ENCODE results near the gene MAML3.

Gene MAML3

DNA sequence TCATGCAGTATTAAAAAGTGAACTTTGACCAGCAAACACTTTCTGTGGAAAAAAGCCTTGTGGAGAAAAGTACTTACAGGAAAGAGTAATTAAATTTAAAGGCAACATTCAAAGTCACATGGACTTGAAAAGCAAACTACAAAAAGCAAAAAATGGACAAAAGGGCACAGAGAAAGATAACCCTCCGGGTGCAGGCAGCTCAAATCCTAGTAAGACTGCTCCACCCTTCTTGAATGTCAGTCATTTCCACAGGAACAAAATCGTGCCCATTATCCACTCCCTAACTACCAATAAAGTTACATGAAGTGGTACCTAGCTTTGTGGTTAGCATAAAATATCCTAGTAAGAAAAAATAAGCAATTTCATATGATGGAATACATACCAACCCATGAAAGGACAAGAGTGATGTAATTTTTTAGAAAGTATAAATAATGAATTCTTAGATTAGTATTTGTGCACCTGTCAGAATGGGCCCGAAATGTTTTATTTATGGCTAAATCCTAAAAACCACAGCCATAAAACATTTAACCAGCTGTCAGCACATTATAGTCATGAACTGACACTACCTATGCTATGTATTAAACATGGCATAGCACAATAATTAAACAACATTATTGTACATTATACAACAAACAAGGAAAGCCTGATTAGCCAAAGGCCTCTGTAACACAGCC, 43.3 kb downstream of the MAML3 start:
- DNase-seq (ENCODE audit: insufficient read length, low spot score) (no peak), FAIRE-seq (peak; percentile 32)
- TF ChIP-seq, protein P1, sequence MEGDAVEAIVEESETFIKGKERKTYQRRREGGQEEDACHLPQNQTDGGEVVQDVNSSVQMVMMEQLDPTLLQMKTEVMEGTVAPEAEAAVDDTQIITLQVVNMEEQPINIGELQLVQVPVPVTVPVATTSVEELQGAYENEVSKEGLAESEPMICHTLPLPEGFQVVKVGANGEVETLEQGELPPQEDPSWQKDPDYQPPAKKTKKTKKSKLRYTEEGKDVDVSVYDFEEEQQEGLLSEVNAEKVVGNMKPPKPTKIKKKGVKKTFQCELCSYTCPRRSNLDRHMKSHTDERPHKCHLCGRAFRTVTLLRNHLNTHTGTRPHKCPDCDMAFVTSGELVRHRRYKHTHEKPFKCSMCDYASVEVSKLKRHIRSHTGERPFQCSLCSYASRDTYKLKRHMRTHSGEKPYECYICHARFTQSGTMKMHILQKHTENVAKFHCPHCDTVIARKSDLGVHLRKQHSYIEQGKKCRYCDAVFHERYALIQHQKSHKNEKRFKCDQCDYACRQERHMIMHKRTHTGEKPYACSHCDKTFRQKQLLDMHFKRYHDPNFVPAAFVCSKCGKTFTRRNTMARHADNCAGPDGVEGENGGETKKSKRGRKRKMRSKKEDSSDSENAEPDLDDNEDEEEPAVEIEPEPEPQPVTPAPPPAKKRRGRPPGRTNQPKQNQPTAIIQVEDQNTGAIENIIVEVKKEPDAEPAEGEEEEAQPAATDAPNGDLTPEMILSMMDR (IDR thresholded peaks at IDR 0.05; ENCODE audit: insufficient read depth, missing control alignments): no peak

DNA sequence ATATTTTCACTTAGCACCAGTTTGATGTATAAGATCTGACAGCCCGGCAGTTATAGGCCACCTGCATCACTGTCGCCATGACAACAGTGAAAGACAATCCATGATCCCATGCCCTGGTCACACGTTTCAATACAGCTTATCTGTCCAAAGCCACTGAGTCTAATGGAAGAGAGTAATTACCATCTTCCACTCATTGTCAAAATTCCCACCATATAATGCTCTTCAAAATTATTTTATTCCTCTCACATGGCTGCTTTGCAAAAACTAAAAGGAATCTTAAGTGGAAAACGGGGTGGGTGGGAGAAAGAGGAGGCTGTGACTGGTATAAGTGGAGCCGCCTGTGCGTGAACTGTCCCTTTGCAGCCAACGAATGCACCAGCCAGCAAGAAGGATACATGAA, 44.2 kb downstream of the MAML3 start:
- TF ChIP-seq, protein P1 (IDR thresholded peaks at IDR 0.05; ENCODE audit: insufficient read depth, missing control alignments): no peak

DNA sequence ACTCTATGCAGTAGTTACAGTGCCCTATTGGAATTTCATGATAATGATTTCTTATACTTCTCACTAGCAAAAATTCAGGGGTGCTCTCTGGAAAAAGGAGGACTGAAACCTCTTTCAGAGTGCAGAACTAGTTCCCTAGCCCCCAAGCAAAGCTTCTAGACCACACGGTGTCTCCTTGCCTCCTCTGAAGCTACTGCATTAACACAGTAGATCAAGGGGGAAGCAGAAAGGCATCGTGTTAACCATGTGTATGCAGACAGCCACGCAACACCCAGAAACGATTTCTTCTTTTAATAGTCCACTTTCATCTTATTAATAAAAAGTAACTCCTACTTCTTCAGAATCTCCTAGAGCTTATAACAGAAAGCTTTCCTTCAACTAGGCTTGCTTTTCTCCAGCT, 44.7 kb downstream of the MAML3 start:
- FAIRE-seq (no peak), DNase-seq (ENCODE audit: insufficient read length, low spot score) (no peak)
- TF ChIP-seq, protein P1 (IDR thresholded peaks at IDR 0.05; ENCODE audit: insufficient read depth, missing control alignments): no peak

More for the DNA sequence above, 44.2 kb downstream of the MAML3 start:
- DNase-seq (ENCODE audit: insufficient read length, low spot score) (no peak), FAIRE-seq (peak; percentile 64)

DNA sequence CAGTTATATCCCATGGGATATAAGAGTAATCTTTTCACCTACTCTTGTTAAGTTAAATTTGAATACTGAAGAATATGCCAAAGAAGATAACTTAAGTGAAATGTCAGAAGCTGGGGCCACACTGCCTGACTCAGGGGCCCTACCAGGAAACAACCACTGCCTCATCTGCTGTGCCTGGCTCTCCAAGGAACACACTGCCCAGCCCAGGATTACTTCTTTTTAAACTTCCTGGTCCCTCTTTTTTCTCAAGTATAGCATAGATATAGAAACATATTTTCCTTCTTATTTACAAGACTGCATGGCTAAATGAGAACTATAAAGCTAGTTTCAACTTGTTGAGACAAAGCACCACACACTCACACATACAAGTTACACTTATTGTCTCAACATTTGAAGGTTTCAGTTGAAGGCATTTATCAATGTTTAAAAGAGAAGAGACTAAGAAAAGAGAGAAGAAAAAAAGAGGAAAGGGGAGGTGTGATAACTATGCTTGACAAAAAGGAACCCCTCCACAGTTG, 45.2 kb downstream of the MAML3 start:
- FAIRE-seq: peak; percentile 25
- DNase-seq (ENCODE audit: insufficient read length, low spot score): no peak
- TF ChIP-seq, protein P1 (IDR thresholded peaks at IDR 0.05; ENCODE audit: insufficient read depth, missing control alignments): no peak

DNA sequence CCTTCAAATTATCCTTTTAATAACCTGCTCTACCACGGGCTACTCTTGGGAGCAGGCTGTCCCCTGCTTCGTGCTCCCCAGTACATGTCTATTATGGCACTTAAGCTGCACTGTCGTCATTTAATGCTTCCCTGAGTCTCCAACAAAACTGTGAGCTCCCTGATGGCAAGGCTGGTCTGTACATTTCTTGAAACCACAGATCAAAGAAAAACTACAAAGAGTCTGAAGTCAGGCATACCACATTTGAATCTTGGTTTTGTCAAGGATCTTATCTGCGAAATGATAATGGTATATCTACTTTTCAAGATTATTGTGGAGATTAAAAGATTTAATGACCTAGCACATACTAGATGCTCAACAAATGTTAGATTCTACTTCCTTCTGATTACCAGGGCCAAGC, 45.7 kb downstream of the MAML3 start:
- TF ChIP-seq, protein P1 (IDR thresholded peaks at IDR 0.05; ENCODE audit: insufficient read depth, missing control alignments): no peak
- FAIRE-seq: no peak

DNA sequence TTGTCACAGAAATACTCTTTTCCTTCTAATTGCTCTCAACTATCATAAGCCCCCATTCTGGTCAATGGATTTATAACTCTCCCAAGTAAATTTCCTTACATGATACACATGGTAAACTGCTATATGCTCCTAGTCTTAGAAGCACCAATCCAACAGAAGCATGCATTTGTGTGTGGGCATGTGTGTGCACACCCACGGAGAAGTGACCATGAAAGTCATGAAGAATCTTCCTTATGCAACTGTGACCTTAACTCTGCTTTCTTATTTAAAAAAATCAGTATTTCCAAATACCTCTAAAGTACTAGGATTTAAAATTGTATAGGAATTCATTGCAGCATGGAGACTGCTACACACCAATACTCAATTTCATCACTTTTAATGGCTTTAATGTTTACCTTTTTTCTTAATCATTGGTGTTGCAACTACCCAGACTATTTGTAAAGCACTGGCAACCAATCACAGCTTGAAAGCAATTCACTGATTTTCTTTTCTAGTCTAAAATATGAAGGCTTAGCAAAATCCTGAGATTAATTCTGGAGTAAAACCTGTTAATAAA, 47.6 kb downstream of the MAML3 start:
- TF ChIP-seq, protein P1 (IDR thresholded peaks at IDR 0.05; ENCODE audit: insufficient read depth, missing control alignments): no peak
- FAIRE-seq (no peak), DNase-seq (ENCODE audit: insufficient read length, low spot score) (no peak)

More for the DNA sequence above, 45.7 kb downstream of the MAML3 start:
- DNase-seq (ENCODE audit: insufficient read length, low spot score): no peak

DNA sequence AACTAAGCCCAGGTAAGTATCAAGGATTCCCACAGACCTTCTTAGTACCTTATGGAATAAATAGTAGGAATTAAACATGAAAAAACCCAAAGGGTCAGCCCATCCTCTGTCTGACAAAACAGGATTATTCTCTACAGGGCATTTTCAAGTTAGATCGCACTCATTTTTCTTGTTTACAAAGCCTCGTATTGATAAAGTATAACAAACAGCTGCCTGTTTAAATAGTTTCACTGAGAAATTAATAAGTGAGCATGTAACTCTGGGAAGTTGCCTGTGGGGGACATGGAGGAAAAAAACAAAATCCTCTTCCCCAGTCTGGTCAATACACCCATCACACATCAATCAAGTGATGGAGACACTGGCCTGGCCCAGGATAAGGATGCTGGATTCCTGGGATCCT, 48.5 kb downstream of the MAML3 start:
- TF ChIP-seq, protein P1 (IDR thresholded peaks at IDR 0.05; ENCODE audit: insufficient read depth, missing control alignments): no peak
- DNase-seq (ENCODE audit: insufficient read length, low spot score) (no peak), FAIRE-seq (no peak)
